NCI-H82 treated with DMSO at 0.1 percent for 48 hours (cell line): Measurements from ENCODE around the gene CCDC136.

Source experiments
- DNase-seq: peaks from one replicate; lab custom pipeline; 2025; ENCODE audit not compliant: unreplicated experiment; lab: John Stamatoyannopoulos, UW

The CCDC136 gene

DNA sequence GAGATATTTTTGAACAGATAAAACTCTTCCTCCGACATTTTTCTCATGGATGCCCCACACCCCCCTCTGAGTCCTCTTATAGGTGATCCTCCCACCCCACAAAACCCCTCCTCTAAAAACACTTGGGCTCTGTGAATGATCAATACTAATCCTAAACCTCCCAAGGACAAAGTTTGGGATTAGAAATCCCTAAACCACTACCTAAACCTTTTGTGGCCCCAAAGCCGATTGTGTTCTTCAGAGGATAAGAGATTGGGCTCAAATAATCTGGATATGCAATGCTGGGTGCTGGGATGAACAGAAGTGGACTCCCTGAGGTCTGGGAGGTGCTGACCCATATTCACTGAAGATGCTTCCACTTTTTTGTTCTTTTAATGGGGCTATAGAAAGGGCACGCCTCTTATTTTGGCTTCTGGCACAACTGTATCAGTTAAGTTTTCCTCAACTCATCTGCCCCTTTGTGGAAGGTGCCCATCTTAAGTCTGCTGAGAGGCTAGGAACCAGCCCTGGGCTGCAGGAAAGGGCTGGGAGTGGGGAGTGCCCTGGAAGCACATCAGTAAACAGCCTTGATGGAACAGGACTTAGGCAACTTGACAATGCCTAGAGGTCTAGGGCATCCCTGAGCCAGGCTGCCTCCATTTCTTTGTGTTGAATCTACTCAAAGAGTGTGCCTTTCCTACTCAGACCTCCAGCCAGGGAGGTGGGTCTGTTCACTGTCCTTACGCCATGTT, 15.9 kb upstream of the CCDC136 start, which contains the start of gene OPN1SW:
Gene OPN1SW, minus strand, starts transcription at position 51 of the 731 bp plus-strand sequence. Its CDS starts 13 bp downstream, at position 38.
- peak; percentile 28 for DNase-seq

DNA sequence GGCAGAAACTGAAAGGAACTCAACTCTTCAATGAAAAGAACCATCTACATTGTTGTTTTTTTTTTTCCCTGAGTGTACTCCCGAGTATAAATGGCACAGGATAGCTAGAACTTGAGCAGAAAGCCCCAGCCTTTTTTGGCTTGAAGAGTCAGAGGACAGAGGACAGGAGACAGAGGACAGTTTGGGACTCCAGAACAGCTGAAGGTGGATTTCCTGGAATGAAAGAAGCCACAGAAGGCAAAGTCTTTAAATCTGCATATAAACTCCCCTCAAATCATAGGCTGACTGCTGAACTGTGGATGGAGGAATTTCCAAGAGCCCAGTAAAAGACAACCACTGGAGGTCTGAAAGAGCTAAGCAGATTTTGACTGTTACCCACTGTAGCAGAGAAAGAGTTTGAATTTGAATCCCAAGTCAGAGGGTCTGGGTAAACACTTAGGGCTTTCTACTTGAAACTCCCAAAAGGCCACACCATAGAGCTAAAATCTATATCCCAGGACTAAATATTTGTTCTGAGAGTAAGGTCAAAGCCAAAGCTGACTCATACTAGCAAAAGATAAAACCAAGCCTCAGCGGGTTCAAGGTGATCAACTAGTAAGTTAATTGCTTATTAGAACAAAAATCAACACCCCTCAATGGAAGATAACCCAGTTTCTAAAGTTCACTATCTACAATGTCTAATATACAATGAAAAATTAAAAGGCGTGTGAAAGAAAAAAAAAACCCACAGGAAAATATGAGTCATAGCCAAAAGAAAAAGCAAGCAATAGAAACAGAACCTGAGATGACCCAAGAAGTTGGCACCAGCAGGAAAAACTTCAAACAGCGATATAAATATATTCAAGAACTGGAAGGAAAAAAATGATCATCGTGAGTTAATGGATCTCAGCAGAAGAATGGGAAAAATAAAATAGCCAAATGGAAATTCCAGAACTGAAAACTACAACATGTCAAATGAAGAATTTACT, 14.3 kb upstream of the CCDC136 start:
- DNase-seq = no peak

DNA sequence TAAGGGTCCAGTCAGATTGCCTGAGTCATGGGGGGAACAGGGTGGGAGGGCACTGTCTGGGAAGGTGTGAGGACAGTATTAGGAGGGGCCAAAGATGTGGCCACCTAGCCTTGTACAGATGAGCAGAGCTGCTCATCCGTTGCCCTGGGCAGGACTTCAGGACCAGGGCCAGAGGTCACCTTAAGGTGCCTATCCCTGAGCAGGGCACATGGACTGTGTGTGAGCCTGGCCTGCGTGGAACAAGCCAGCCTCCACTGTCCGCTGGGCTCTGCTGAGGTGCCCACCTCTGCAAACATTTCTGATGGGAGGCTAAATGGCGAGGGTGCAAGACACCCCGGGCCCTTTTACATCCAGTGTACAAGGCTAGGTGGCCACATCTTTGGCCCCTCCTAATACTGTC, 12.8 kb upstream of the CCDC136 start:
- DNase-seq = no peak

DNA sequence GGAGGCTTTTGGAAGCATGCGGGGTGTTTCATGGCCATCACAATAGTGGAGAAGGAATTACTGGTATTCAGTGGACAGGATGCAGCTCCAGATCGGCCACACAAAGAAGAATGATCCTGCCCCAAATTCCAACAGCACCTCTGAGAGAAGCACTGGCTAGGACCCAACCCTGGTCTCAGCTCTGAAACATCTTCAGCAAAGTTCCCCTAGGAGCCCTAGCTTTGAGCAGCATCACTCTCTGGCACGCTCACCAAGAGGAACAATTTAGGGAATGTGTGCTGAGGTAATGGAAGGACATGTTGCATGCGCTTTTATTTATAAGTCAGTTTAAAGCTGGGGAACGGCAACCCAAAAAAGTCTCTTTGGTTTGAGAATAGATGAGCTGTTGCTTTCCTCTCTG, 10.6 kb upstream of the CCDC136 start:
- no peak for DNase-seq

DNA sequence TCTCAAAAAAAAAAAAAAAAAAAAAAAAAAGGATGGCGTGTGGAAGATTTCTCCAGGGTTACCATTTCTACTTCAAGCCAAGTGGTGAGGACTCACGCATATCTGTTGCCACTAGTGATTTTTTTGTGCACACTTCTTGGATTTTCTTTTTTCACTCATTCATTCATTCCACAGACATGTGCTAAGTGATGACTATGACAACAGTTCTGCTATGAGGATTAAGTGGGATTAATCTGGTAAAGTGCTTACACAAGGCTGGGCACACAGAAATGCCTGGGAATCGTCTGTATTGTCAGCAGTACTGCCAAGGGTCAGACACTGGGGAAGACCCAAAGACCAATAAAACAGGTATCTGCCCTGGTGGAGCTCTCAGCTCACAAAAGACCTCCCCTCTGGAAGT, 9.9 kb upstream of the CCDC136 start:
- peak; percentile 21 for DNase-seq

DNA sequence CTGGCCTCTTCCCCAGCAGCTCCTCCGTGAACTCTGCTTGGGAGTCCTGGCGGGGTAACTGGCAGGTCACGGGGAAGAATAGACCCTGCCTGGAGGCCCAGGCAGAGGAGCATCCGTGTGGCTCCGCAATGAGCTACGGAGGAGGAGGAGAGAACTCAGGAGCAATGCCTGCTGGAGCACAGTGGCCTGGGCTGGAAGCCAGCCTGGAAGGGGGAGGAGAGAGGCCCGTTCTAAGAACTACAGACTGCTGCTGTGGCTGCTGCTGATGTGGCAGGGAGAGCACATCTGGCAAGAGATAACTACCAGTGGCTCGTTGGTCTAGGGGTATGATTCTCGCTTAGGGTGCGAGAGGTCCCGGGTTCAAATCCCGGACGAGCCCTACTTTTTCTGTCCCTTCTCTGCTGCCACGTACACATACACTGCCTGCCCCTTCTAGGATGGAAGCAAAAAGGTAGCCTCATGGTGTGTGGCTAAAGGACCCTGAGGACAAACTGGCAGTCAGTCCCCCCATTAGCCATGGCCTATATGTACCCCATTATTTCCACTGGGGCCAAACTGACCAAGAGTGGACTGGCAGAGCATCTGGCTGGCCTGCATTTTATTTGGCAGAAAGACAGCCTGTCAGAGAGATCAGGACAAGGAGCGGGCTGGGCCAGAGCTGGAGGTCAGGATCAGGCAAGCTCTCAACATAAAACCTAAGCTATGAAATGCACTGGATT, 8.5 kb upstream of the CCDC136 start:
- no peak for DNase-seq

DNA sequence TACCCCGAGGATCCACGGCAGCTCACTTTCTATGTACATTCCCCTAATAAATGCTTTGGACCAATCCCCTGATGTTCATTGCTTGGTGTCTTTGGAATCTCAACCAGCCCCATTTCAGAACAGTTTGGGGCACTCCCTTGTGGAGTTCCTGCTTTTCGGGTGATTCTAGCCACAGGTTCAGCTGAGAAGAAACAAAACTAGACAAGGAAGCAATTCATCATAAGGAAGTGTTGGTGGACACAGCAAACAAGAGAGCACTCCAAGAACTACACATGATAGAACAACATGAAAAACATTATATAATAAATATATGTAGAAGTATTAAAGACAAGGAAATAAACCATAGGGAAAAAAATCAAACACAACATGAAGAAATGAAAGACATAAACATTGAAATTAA, 6.0 kb upstream of the CCDC136 start:
- no peak for DNase-seq

DNA sequence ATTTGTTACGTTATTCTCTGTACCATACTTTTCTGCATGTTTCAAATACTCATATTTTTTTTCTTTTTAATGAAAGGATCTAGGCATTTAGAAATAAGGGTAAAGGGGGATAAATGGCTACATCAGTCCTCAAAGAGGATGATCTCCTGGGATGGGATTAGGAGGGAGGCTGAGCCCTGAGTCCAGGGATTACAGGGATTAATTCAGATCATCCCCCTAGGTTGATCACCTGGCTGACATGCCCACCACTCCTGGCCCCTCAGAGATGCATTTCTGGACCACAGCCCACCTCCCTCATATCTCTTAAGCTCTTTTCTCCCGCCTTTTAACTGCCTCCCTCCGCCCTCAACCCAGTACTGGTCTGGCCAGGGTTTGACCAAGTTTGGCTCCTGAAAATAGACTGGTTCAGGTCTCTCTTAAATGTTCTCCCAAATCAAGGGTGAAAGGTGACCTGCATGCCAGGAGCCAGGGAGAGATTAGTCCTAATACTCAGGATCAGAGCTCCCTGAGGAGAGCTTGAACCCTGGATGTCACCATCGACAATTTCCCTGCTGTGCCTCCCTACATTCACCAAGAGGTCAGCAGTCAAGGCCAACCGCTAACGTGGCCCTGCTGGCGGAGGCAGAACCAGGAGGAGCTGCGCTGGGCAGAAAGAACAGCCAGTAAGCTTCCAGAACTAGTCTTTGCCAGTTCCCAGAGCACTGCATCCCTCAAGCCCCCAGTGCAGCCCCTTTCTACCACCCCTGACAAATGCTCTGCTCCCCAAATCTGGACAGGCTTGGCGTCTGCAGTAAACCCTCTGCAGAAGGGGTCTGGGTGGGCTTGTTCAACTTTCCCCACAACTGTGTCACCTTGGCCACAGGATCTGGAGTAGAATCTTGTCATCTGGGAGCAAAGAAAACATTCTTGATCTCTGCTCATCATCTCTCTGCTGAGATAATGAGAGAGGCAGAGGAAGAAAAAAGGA, 3.0 kb upstream of the CCDC136 start:
- peak; percentile 81 for DNase-seq

DNA sequence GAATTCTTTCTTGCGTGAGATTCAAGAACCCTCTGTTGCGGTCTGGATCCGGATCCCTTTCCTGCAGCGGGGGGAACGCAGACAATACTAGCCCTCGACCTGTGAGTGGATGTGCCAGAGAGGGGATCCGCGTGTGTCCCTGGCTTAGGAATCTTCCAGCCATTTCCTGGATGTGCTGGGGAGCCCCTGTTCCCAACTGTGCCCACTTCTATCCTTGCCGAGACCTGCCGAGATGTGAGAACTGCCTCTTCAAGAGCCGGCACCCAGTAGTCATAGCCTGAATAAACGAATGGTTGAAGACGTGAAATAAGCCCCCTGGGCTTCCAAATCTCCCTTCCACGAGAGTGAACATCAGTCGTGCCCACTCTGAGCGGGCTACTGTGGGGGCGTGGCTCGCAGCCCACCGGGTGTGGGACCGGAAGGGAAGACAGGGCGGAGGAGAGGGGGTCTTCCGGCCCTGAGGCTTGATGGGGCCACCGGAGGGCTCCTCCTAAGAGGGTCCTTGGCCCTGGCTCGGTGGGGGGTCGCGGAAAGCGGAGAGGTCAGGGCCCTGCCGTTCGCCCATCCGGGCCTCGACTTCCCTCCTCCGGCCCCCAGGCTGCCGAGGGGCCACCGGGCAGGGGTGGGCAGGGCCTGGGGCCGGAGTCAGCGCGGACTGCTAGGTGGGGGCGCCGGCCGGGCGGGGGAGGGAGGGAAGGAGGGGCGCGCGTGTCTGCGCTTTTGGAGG, 1.3 kb upstream of the CCDC136 start:
- DNase-seq = no peak

DNA sequence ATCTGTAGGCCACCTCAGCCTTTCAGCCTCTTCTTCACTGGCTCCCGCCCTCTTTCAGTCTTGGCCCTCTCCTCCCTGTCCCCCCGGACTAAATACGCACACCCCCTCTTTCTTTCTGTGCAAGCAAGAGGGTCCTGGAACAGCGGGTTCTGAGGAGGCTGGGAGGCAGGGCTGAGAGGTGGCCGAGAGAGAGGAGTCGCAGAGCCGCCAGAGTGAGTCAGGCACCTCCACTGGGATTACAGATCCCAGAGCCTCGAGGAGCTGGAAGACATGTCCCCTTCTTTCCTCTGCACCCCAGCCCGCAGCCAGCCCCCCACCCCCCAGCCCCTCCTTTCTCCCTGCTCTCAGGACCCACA, 182 bp downstream of the CCDC136 start:
- DNase-seq = no peak

DNA sequence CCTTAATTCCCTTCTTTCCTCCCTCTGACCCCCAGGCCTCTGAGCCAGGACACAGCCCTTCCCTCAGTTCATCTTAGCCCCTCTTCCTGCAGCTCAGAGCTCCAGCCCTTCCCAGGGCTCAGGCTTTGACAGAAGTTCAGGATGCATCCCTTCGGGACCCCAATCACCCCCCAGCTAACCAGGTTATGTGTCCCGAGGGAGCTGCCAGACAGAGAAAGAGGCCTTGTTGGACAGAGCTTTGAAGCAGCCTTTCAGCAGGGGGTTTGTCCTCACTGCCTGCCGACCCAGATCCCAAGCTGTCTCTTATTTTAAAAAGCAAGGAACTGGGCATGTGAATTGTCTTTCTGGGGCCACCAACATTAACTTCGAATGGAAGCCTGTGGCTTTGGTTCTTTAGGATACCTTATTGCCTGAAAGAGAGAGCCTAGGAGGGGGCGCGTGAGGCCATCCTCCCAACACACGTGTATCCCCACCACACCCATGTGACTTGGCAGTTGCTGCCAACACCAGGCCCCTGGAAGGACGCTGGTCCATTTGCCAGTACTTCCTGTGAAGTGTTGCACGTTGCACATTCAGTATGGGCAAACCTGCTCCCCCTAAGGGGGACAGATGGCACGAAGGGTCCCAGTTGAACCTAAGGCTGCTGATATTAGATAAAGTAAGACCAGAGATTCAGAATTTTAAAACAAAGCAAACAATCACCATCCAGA, 858 bp downstream of the CCDC136 start:
- no peak for DNase-seq

DNA sequence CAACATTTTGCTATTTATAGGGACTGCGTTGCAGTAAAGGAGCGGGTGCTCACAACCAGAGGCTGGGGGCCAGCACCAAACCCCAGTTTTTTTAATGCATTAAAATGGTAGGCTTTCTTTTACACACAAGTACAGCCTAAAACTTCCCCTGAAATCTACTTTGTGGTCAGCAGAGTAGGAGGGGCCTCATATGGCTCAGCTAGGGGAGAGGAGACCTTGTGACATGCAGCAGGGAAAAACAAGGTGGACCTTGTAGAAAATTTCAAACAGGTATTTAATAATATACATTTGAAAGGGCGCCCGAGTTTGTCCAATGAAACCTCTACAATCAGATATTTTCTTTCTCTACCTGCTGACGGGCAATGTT, 1.4 kb downstream of the CCDC136 start:
- no peak for DNase-seq

DNA sequence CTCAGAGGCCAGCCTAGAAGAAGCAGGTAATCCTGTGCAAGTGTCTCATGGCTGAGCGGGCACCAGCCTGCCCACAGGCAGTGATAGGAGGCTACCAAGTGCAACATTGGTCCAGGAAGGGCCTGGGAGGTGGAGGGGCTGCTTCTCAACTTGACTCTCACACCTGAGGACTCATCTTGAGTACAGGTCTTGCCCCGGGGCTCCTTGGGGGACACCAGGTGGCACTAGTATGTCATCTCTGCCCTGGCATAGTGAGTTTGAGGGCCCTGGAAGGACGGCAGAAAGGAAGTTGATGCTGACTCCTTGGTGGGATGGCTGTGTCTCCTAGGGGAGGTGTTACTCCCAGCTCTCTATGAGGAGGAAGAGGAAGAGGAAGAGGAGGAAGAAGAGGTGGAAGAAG, 2.3 kb downstream of the CCDC136 start:
- DNase-seq = no peak

DNA sequence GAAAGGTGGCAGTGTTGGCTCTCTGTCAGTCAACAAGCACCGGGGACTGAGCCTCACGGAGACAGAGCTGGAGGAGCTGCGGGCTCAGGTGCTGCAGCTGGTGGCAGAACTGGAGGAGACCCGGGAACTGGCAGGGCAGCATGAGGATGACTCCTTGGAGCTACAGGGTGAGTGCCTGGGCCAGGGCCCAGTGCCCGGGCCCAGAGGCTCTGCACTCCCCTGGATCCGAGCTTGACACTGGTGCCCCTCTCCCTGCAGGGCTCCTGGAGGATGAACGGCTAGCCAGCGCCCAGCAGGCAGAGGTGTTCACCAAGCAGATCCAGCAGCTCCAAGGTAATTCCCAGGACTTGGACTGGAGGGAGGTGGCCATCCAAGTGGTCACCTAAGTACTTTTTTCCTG, 2.7 kb downstream of the CCDC136 start:
- no peak for DNase-seq

DNA sequence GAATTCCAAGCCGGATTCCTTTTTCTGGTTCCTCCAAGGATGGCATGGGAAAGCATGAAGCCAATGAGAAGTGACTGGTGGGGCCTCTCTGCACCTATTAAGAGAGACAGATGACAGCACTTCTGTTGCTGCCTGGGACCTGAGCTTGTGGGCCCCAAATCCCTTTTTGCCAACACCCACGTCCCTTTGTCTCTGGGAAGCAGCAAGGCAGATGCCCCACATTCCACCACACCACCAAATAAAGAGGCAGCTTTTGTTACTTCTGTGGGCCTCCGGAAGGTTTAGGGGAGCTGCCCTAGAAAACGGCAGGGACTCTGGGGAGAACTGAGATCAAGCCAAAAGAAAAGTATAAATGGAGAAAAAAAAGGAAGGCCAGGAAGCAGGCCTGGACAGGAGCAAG, 3.4 kb downstream of the CCDC136 start:
- DNase-seq = no peak

DNA sequence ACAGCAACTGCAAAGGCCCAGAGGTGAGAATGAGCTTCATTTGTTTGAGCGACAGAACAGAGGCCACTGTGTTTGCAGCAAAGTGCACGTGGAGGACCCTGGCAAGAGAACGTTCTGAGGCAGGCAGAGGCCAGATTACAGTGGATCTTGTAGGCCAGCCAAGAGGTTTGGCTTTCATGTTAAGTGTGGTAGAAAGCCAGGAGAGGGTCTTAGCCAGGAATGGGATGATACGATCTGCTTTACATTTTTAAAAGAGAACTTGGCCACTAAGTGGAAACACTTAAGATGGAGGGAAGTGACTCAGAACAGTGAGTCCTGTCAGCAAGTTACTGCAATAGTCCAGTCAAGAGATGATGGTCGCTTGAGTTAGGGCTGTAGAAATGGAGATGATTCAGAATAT, 4.6 kb downstream of the CCDC136 start:
- DNase-seq = no peak

DNA sequence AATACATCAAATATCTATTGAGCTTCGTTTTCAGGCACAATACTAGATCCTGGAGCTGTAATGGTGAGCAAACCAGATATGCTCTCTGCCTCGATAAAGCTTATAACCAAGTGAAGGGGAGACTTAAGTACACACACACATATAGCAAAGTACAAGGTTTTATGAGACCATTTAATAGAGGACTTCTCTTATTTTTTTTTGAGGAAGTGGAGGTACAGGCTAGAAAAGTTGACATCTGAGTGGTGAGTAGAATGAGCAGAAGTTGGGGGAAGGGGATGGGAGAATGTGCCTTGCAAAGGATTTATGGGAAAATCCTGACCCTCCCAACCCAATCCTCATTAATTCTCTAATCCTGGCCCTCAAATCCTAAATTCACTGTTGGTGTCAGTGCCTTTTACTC, 7.7 kb downstream of the CCDC136 start:
- DNase-seq = no peak

DNA sequence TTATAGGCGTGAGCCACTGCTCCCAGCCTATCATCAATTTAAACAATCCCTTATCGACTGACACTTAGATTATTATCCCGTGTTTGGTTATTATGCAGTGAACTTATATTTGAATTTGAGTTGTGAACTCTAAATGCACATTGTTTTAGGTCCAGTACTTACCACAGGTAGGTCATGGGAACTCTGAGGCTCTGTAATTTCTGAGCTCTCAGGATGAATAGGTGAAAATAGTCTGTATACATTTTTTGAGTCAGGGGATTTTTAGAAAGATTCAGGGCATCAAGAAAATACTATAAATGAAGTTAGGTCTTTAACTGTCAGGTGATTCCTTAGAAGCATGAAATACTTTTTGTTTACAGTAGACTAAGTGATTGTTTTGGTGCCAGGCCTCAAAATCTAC, 8.8 kb downstream of the CCDC136 start:
- DNase-seq = no peak

DNA sequence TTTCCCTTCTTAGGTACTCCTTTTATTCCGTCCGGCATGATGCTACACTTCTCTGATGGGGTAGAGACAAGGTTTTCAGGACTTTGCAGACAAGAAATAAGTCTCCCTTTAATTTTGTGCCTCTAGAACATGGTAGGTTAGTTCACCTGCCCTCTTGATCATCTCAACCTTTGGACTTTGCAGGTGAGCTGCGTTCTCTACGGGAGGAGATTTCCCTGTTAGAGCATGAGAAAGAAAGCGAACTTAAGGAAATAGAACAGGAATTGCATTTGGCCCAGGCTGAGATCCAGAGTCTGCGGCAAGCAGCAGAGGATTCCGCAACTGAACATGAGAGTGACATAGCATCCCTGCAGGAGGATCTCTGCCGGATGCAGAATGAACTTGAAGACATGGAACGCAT, 9.2 kb downstream of the CCDC136 start:
- DNase-seq = no peak
